DMS53 (cell line): Measurements from ENCODE around the gene SLC25A1.
A peak's percentile ranks its signal among the peaks of the same experiment; 100 is the strongest.

Source experiments
- DNase-seq: peaks from one replicate; lab custom pipeline; 2025; lab: John Stamatoyannopoulos, UW

Gene SLC25A1

GRCh38 chr22:19180740-19181410 is 2.3 kb upstream of the SLC25A1 start:
- no peak for DNase-seq

GRCh38 chr22:19180234-19180633 is 1.7 kb upstream of the SLC25A1 start:
- DNase-seq: no peak

- peak; percentile 75 for DNase-seq
Observed at GRCh38 chr22:19179497-19180048, 1.0 kb upstream of the SLC25A1 start.

GRCh38 chr22:19178065-19178656 is 375 bp downstream of the SLC25A1 start:
- peak; percentile 60 for DNase-seq

GRCh38 chr22:19177164-19178064 is 1.1 kb downstream of the SLC25A1 start:
- peak; percentile 37 for DNase-seq

- no peak for DNase-seq
Observed at GRCh38 chr22:19176732-19177131, 1.8 kb downstream of the SLC25A1 start.

- DNase-seq: no peak
Observed at GRCh38 chr22:19176175-19176643, 2.3 kb downstream of the SLC25A1 start.

GRCh38 chr22:19175602-19176174 is 2.8 kb downstream of the SLC25A1 start:
- no peak for DNase-seq

- DNase-seq: no peak
Observed at GRCh38 chr22:19175026-19175601, 3.4 kb downstream of the SLC25A1 start.

- no peak for DNase-seq
Observed at GRCh38 chr22:19174106-19175025, 4.2 kb downstream of the SLC25A1 start.

GRCh38 chr22:19173047-19174035 is 5.2 kb downstream of the SLC25A1 start:
- no peak for DNase-seq

- DNase-seq: no peak
Observed at GRCh38 chr22:19172213-19173046, 6.1 kb downstream of the SLC25A1 start.

GRCh38 chr22:19169947-19170318 is 8.6 kb downstream of the SLC25A1 start:
- no peak for DNase-seq

GRCh38 chr22:19169002-19169946 is 9.3 kb downstream of the SLC25A1 start:
- DNase-seq: no peak

GRCh38 chr22:19168088-19168890 is 10.2 kb downstream of the SLC25A1 start:
- DNase-seq: peak; percentile 28

- DNase-seq: no peak
Observed at GRCh38 chr22:19167106-19167869, 11.2 kb downstream of the SLC25A1 start.
